Measurements from ENCODE around the gene FBXO44. TPM values are rescaled to one million over a fixed set of nuclear protein-coding genes. Genes with fewer than 3 reads are reported as not detected.

FBXO44 gene
- total RNA-seq, 1 donor from 2014 or later: 19.1 TPM

DNA sequence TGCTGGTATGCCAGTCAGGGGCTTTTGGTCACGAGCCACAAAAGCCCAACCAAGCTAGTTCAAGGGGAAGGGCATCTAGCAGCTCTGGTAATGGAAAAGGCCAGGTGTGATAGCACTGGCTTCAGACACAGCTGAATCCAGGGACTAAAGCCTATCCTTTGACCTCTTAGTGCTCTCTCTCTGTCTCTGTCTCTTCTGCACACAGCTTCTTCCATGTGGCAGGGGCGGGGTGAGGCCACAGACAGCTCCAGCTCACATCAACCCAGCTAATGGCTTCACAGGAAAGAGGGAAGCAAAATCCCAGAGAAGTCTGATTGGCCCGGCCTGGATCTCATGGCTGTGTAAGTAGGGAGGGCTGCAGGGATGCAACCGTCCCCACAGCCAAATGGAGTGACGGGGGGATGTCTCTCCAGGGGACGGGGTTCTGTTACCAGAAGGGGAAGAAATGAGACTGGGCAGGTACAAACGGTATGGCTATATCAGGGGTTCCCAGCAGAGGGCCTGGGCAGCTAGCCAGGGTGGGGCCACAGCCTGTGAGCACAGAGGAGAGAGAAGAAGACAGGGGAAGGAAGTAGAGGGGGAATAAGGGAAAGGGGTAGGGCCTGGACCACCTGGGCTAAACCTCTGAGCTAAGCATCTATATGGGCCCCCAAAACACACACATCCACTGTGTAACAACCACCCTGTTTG, 42.9 kb upstream of the FBXO44 start:
- DNase-seq (ENCODE audit: low spot score, unreplicated experiment): no peak
- no peaks in the 10 kb centered on the region for H3K4me1 Mint-ChIP-seq (ENCODE audit: low read depth)
- H3K36me3 Mint-ChIP-seq (ENCODE audit: insufficient read depth): no peaks in the 10 kb centered on the region
- H3K4me3 Mint-ChIP-seq (ENCODE audit: low read depth): no peak overlapping the region
- peaks cover 14% of the 10 kb centered on the region for H3K27me3 Mint-ChIP-seq
- H3K27ac Mint-ChIP-seq: no peak overlapping the region
- peaks cover 5% of the 10 kb centered on the region for H3K9me3 Mint-ChIP-seq (ENCODE audit: low read depth)
- TF ChIP-seq, protein P1, sequence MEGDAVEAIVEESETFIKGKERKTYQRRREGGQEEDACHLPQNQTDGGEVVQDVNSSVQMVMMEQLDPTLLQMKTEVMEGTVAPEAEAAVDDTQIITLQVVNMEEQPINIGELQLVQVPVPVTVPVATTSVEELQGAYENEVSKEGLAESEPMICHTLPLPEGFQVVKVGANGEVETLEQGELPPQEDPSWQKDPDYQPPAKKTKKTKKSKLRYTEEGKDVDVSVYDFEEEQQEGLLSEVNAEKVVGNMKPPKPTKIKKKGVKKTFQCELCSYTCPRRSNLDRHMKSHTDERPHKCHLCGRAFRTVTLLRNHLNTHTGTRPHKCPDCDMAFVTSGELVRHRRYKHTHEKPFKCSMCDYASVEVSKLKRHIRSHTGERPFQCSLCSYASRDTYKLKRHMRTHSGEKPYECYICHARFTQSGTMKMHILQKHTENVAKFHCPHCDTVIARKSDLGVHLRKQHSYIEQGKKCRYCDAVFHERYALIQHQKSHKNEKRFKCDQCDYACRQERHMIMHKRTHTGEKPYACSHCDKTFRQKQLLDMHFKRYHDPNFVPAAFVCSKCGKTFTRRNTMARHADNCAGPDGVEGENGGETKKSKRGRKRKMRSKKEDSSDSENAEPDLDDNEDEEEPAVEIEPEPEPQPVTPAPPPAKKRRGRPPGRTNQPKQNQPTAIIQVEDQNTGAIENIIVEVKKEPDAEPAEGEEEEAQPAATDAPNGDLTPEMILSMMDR (IDR thresholded peaks at IDR 0.05; ENCODE audit: unreplicated experiment): no peak

DNA sequence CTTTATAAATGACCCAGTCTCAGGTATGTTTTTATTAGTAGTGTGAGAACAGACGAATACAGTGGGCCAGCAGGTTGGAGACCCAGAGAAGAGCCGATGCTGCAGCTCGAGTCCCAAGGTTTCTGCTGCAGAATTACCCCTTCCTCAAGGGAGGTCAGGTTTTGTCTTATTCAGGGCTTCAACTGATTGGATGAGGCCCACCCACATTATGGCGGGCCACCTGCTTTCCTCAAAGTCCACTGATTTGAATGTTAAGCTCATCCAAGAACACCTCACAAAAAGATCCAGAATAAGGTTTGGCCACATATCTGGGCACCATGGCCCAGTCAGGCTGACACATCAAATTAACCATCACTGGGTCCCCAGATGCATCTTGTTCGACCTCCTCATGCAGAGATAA, 41.3 kb upstream of the FBXO44 start:
- H3K27ac Mint-ChIP-seq: no peak overlapping the region
- H3K4me1 Mint-ChIP-seq (ENCODE audit: low read depth): no peaks in the 10 kb centered on the region
- no peak for DNase-seq (ENCODE audit: low spot score, unreplicated experiment)
- H3K9me3 Mint-ChIP-seq (ENCODE audit: low read depth): peaks cover 2% of the 10 kb centered on the region
- TF ChIP-seq, protein P1 (IDR thresholded peaks at IDR 0.05; ENCODE audit: unreplicated experiment): no peak
- no peaks in the 10 kb centered on the region for H3K36me3 Mint-ChIP-seq (ENCODE audit: insufficient read depth)
- no peak overlapping the region for H3K4me3 Mint-ChIP-seq (ENCODE audit: low read depth)
- H3K27me3 Mint-ChIP-seq: peaks cover 17% of the 10 kb centered on the region

DNA sequence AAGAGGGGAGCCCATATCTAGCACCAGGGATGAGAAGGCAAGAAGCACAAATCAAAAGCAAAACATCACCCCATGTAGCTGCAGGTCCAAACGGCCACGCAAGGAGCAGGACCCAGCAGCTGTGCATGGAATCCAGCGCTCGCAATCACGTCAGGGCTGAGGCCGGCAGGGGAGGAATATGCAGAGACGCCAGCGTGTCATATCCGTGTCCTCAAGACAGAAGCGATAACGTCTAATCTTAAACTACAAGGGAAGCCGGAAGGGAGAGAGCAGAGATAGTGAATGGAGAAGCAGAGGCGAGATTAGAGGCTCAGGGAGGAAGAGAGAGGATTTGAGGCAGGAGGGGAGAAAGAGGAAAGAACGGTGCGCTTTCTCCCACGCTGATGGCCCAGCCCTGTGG, 39.6 kb upstream of the FBXO44 start:
- TF ChIP-seq, protein P1 (IDR thresholded peaks at IDR 0.05; ENCODE audit: unreplicated experiment): no peak
- no peaks in the 10 kb centered on the region for H3K36me3 Mint-ChIP-seq (ENCODE audit: insufficient read depth)
- no peaks in the 10 kb centered on the region for H3K4me1 Mint-ChIP-seq (ENCODE audit: low read depth)
- H3K4me3 Mint-ChIP-seq (ENCODE audit: low read depth): no peak overlapping the region
- no peak for DNase-seq (ENCODE audit: low spot score, unreplicated experiment)
- H3K27ac Mint-ChIP-seq: no peak overlapping the region
- no peaks in the 10 kb centered on the region for H3K9me3 Mint-ChIP-seq (ENCODE audit: low read depth)
- peaks cover 14% of the 10 kb centered on the region for H3K27me3 Mint-ChIP-seq

DNA sequence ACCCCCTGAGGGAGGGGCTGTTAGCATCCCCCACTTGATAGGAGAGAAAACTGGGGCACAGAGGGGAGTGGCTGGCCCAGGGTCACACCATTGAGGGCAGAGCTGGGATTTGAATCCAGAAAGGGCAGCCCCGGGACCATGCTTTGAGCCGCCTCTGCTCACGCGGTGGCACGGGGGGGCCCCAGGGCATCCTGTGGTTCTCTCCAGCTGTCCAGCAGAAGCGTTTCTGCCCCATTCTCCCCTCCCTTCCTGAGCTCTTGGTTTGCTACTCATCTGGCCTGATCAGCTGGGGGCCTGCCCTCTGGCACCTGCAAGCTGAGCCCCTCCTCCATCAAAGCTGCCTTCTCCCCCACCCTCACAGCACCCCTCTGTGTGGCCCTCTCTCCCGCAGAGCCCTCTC, 37.9 kb upstream of the FBXO44 start:
- no peak overlapping the region for H3K27ac Mint-ChIP-seq
- H3K27me3 Mint-ChIP-seq: peaks cover 17% of the 10 kb centered on the region
- no peaks in the 10 kb centered on the region for H3K4me1 Mint-ChIP-seq (ENCODE audit: low read depth)
- TF ChIP-seq, protein P1 (IDR thresholded peaks at IDR 0.05; ENCODE audit: unreplicated experiment): no peak
- no peaks in the 10 kb centered on the region for H3K36me3 Mint-ChIP-seq (ENCODE audit: insufficient read depth)
- no peak overlapping the region for H3K4me3 Mint-ChIP-seq (ENCODE audit: low read depth)
- no peaks in the 10 kb centered on the region for H3K9me3 Mint-ChIP-seq (ENCODE audit: low read depth)
- no peak for DNase-seq (ENCODE audit: low spot score, unreplicated experiment)

DNA sequence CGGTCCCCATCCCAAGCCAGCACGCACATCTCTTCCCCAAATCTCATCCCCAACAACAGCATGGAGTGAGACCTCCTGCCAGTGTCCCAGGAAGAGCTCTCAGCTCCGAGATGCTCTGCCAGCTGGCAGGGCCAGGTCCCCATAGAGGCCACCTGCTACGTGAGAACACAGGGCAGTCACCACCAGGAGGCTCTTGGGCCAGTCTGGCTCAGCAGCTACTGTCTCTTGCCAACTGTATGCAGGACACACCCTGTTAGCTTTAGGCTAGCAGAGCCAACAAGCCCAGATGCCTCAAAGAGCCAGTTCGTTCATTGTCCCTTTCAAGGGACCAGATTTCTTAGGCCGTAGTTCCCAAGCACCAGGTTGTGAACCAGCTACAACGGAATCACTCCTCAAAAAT, 37.4 kb upstream of the FBXO44 start:
- Mint-ChIP-seq H3K4me1 (ENCODE audit: low read depth) (no peaks in the 10 kb centered on the region), H3K27me3 (peaks cover 17% of the 10 kb centered on the region), H3K4me3 (ENCODE audit: low read depth) (no peak overlapping the region), H3K36me3 (ENCODE audit: insufficient read depth) (no peaks in the 10 kb centered on the region), H3K9me3 (ENCODE audit: low read depth) (no peaks in the 10 kb centered on the region), H3K27ac (no peak overlapping the region)
- no peak for DNase-seq (ENCODE audit: low spot score, unreplicated experiment)
- TF ChIP-seq, protein P1 (IDR thresholded peaks at IDR 0.05; ENCODE audit: unreplicated experiment): no peak
